T1000 (cell line): ENCODE measurements around the gene RP9.
"Not testable (repeated sequence)": the region's sequence is repeated elsewhere in the genome, so short reads cannot be mapped to it uniquely, and the experiment has no call there.

Experiments
- DNase-seq: peaks from one replicate; lab custom pipeline; 2025; ENCODE audit warnings: mixed read lengths; lab: John Stamatoyannopoulos, UW

RP9 gene

DNA sequence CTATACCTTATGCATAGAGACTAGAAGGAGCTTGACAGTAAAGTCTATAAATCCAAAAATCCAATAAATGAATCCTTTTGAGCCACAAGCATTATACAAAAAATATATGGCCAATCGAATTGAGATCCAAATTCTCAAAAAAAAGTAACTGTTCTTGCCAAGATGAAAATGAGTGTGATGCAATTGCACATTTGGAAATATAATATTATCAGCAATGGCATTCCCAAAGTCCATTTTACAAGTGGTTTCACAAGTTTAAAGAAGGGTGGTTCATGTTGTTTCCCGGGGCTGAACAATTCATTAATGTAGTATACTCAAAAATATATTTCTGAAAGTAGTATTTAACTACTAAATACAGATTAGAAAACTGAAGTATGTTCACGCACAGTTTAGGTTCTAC, 7.3 kb downstream of the RP9 start:
- DNase-seq: no peak

DNA sequence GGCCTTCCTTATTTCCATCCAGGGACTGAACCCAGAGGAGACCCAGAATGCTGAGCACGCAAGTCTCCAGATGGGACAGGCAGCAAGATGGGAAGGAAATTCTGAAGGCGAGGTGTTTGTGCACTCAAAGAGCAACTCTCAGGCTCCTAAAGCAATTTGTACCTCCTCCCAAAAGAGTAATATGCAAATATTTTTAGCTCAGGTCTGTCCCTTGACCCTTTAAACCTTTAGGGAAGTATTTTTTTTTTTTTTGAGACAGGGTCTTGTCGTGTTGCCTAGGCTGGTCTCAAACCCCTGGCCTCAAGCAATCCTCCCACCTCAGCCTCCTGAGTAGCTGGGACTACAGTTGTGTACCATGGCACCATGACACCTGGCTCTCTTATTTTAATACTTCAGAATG, 8.4 kb downstream of the RP9 start:
- no peak for DNase-seq

DNA sequence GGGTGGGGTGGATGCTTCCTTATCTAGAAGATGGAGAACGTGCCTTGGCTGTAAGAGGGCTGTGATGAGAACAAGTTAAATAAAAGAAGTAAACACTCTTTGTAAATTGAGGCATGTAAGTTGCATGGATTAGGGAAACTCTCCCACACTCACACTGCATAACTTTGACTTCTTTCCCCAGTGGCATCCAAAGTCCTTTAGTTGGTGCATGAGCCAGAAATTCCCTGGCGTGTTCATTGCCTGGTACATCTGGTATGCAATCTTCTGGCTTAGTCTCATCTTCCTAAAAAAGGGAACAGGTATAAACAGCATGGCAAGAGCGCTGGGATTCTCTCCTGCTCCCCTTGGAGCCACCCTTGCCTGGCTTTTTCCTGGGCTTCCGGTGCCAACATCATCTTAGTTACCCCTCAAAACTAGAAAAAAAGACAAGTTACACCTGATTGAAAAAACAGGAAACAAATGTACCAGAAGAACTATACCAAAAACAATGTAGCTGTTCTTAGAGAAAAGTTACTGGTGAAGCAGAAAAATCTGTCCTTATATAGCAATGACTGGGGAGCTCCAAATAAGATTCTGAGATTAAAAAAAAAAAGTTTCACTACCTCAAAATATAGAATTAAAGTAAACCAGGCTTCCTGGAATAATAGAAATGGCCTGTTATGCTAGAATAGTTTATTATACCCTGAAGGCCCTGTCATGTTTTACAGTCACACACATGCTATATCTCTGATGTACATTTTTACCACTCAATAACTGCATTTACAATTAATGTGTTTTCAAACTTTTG, 9.9 kb downstream of the RP9 start:
- no peak for DNase-seq

DNA sequence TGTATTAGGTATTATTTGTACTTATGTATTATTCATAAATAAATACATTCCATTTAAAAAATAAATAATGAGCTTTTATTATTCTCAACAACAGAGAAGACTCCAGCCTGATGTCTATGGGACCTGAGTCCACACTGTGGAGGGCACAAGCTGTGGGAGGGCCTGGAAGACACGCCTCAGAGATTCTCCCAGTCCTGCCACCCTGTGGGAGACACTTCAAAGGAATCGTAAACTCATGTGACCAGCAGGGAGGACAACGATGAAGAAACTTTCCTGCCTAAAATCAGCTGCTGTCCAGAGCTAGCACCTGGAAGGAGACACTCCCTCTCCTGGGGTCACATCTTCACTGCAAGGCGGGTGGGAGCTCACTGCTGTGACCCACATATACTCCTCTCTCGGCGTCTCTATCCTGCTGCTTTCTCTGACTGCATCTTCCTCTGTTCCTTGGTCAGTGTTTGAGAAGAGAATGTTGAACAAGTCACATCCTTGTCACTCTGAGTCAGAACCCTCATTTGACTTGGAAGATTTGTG, 14.4 kb downstream of the RP9 start:
- DNase-seq: not testable (repeated sequence)

DNA sequence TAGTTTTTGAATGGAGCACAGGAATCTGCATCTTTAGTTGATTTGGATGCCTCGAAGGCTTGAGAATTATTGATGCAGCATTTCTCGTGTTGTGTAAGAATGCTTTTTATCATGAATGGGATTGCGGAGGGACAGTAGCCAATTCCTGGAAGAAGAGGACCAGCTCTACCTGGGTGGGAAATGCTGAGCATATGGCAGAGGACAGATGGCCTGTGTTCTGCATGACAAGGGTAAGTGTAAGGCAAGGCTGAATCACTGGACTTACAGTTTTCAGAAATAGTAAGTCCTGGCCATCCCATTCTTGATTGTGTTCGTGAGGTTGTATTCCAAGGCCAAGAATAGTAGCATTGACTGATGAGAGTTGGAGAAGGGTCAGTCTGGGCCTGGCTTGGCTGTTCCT, 15.9 kb downstream of the RP9 start:
- DNase-seq: no peak

DNA sequence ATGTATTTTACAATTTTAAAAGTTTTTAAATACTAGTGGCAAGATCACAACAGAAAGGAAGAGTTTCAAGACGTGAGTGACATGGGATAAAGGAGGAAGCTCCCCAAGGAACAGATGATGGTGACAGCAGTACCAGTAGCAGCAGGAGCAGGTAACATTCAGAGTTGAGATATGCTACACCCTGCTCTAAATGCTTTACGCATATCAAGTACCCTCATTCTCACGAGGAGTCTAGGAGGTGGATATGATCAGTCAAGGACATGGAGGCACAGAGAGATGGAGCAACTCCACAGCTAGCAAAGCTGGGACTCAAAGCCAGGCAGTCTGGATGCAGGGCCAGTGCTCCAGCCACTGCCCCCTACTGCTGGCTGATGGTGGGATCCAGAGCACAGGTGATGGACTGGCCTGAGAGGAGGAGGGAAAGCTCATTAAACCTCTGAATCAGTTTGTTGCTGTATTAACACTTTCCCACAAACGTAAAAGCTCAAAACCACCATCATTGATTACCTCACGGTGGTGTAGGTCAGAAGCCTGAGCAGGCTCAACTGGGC, 17.5 kb downstream of the RP9 start:
- DNase-seq: no peak

DNA sequence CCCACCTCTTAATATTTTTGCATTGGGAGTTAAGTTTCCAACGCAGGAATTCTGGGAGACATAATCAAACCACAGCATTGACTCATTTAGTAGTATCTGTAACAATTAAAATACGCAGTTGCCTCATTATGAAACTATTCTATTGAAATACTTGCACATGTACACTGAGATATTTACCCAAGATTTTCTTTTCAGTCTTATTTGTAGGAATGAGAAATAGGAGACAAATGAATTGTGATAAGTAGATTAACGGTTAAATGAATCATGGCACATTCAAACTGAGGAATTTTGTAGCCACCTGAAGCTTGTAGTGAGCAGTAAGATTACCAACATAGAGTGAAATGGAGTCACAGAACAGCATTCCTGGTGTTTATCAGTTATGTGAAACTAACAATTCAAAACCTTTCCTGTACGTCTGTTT, 18.1 kb downstream of the RP9 start:
- no peak for DNase-seq

DNA sequence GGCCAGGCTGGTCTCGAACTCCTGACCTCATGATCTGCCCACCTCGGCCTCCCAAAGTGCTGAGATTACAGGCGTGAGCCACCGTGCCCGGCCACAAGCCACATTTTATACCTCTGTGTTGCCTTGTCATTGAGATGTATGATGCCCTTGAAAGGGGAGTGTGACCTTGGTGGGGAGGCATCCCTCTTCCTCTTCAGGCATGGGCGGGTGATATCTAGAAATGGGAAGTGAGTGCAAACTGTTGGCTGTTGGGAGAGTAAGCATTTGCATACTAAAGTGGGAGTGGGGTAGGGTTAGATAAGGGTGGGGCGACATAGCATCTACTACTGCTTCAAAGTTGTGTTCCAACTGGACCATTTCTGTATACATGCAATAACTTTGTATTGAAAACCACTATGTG, 20.1 kb downstream of the RP9 start:
- no peak for DNase-seq

DNA sequence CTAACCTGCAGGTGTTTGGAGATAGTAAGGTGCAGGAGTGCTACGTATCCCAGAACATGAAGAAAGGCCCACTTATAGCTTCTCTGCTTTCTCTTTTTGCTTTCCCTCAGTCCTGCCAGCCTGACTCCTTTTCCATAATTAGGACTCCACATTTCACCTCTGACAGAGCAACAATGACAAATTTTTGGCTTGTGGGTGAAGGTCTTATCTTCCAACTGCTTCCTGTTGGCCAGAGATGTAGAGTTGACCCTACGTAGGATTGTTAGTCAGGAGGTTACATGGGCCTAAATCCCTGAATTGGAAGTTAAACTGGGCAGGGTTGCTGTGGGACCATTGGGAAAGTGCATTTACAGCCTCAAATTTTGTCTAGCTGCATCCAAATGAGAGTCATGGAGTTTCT, 21.3 kb downstream of the RP9 start:
- no peak for DNase-seq

DNA sequence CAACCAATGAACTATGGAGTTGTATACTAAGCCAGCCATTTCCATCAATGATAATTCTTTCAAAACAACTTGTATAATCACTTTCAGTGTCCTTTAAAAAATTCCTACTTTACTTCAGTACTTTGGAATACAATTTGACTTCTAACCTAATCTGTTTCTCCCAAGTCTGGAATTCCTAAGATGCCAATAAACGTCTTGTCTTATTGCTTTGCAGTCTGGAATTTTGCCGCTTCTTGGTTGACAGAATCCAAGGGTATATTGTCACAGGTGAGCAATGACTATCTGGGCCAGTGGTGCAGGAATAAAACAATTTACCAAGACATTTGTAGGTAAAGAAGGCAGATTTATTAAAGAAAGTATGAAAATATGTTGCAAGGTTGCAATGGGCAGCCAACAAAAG, 21.8 kb downstream of the RP9 start:
- no peak for DNase-seq

DNA sequence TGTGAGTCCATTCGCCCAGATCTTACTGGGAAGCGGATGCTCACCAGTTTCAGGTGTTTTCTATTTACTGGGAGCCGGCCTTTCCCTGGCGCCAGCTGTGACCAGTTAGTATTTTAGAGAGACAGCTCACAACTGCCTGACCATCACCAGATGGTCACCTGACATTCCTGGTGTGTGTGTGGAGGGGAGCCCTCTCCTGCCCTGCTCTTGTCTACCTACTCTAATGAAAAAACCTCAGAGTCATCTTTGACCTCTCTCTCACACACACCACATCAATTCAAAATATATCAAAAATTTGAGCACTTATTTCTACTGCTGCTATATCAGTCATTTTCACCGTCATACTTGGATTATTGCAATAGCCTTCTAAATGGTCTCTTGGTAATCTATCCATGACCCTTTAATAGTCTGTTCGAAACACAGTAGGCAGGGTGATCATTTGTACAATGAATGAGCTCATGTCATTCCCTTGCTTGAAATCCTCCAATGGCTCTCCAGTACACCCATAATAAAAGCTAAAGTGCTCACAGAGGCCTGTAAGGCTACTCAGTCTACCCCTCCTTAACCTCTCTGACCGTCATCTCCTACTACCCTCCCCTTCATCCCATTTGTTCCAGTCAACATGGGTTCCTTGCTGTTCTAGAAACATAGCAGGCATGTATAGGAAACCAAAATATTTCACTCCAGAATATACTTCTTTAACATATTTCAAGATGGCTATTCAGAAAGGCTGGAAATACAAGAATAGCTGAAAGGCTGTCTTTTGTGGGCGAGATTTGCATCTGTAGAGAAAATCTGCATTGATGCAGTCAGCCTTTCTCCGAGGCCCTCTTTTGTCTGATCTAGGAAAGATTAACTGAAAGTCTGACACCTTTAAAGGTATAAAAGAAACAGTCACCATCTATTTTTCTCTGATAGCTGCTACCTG, 29.2 kb downstream of the RP9 start:
- no peak for DNase-seq

DNA sequence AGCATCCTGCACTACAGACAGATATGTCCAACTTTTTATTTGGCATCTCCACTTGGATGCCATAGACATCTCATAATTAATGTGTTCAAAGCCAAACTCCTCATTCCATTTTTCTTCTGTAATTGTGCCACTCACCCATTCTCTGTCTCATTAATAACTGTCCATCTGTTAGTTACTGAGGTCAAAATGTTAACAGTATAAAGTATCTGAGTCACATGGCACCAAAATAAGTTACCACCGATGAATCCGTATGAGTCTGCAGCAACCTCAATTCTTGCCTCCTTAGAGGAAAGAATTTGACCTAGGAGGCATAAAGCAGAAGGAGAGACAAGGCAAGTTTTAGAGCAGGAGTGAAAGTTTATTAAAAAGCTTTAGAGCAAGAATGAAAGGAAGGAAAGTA, 30.1 kb downstream of the RP9 start:
- no peak for DNase-seq

DNA sequence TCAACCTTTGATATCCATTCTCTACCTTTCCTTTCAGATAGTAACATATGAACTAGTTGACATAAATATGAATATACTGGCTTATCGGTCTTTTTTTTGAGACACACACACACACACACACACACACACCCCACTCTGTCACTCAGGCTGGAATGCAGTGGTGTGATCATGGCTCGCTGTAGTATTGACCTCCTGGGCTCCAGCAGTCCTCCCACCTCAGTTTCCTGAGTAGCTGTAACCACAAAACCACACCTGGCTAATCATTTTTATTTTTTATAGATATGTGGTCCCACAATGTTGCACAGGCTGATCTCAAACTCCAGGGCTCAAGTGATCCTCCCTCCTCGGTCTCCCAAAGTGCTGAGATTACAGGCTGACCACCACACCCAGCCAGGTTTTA, 32.5 kb downstream of the RP9 start:
- no peak for DNase-seq

DNA sequence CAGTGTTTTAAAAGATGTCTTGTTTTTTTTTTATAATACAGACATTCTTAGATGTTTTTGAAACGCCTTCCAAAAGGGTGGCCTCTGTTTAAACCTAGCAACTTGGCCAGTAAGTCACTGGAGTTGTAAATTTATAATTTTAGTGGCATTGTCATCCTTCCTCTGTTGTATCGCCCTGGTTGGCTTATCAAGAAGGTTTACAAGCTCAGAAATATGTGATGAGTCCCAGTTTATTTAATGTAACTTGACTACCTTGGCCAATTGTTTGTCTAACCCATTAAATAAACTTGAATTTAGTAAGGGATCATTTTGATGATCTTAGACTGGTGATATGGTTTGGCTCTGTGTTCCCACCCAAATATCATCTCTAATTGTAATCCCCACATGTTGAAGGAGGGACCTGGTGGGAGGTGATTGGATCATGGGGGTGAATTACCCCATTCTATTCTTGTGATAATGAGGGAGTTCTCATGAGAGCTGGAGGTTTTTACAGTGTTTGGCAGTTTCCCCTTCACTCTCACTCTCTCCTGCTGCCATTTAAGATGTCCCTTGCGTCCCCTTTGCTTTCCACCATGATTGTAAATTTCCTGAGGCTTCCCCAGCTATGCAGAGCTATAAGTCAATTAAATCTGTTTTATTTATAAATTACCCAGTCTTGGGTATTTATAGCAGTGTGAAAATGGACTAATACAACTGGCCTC, 33.2 kb downstream of the RP9 start:
- DNase-seq: no peak

DNA sequence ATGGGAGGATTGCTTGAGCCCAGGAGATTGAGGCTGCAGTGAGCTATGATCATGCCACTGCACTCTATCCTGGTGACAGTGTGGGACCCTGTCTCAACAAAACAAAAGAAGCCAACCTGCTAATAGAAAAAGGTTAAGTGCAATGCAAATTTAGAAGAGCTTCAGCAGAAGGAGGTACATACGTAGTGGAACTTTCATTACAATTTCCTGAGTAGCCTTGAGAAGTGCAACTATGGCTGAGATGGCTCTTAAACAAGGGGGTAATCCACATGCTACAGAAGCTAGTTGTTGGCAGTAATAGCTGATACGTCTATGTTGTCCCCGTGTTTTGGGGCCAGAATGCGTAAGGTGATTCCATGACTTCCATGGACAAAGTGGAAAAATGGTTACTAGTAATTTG, 36.0 kb downstream of the RP9 start:
- DNase-seq: no peak

DNA sequence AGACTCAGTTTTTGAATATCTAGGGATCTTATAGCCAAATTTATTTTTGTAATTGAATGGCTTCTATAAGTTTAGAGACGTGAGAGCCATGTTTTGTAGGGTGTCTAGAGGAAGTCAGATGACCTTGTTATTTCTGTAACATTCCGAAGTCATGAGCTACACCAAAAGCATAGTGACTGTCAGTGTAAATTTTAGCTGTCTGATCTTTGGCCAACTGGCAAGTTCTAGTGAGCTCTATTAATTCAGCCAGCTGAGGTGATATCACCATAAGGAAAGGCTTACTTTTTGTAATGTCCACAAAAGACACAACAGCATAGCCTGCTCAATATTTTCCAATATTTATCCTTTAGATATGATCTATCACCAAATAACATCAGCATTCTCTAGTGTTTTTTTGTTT, 36.7 kb downstream of the RP9 start:
- DNase-seq: no peak

DNA sequence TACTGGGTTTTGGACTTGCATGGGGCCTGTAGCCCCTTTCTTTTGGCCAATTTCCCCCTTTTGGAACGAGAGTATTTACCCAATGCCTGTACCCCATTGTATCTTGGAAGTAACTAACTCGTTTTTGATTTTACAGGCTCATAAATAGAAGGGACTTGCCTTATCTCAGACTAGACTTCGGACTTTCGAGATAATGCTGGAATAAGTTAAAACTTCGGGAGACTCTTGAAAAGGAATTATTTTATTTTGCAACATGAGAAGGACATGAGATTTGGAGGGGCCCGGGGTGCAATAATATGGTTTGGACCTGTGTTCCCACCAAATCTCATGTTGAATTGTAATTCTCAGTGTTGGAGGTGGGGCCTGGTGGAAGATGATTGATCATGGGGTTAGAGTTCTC, 38.4 kb downstream of the RP9 start:
- no peak for DNase-seq

DNA sequence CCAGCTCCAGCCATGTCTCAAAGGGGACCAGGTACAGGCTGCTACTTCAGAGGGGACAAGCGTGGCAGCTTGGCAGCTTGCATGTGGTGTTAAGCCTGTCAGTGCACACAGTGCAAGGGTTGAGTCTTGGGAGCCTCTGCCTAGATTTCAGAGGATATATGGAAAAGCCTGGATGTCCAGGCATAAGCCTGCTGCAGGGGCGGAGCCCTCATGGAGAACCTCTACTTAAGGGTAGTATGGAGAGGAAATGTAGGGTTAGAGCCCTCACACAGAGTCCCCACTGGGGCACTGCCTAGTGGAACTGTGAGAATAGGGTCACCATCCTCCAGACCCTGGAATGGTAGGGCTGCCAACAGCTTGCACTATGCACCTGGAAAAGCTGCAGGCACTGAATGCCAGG, 38.9 kb downstream of the RP9 start:
- no peak for DNase-seq

DNA sequence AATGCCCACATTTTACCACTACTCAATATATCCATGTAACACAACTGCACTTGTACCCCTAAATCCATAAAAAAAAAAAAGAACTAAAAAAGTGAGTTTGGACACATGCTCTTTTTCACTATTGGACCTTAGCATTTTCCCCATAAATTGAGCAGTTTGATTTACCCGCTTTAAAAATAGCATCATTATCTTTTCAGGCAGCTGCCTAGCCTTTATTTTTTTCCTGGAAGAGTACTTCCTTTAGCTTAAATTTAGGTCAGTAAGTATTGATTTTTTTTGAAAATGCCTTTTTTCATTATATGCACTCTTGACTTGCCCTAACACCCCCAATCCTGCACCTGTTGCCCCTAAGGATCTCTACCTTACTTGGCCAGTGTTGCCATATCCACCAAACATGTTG, 41.3 kb downstream of the RP9 start:
- DNase-seq: no peak

DNA sequence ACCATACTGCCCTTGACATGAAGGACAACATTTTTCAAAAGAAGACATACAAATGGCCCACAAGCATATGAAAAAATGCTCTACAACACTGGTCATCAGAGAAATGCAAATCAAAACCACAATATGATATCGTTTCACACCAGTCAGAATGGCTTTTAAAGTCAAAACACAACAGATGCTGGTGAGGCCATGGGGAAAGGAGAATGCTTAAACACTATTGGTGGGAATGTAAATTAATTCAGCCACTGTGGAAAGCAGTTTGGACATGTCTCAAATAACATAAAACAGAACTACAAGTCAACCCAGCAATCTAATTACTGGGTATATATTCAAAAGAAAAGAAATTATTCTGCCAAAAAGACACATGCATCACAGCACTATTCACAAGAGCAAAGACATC, 42.4 kb downstream of the RP9 start:
- no peak for DNase-seq

DNA sequence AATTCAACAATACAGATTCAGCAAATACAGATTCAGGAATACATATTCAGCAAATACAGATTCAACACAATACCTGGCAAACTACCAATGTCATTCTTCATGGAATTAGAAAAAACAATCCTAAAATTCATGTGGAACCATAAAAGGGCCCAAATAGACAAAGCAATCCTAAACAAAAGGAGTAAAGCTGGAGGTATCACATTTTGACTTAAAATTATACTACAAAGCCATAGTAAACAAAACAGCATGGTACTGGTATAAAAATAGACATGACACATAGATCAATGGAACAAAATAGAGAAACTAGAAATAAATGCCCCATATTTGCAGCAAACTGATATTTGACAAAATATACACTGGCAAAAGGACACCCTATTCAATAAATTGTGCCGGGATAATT, 43.2 kb downstream of the RP9 start:
- no peak for DNase-seq

DNA sequence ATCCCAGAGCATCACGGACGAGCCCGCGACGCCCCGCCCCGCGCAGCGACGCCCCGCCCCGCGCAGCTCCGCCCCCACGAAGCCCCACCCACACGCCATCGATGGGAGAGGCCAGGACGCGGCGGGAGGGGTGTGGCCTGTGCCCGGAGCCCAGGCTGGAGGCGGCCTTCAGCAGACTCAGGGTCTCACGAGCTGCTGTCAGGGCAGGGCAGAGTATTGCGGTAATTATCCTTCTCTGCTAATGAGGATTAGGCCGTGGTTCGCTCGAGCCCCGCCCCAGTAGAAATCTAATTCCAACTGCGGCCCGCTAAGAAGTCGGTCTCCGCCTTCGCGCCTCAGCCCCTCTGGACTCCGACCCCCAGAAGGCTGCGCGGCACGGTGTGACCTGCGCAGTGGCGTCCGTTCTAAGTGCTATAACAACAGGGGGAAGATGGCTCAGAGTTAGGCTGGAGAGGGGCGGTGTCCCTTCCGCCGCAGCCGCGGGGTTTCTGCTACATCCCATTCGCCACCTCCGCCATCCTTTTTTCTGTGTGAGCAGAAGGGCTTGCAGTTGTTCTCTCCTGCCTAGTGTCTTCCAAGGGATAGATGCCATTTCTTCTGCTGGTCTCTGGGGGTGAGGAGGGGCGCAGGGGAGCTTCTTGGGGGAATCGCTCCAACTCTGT, 46.3 kb downstream of the RP9 start:
- peak; percentile 93 for DNase-seq
